ENCODE results near the gene MIDN. TPM values are rescaled to one million over a fixed set of nuclear protein-coding genes. Genes with fewer than 3 reads are reported as not detected.
"Not testable (repeated sequence)": the region's sequence is repeated elsewhere in the genome, so short reads cannot be mapped to it uniquely, and the experiment has no call there.

The MIDN gene
- 100 to 1,000 TPM in 1 of 12 donors, 10 to 100 TPM in 11; 22.4 to 149 (median 30.9) TPM for polyA plus RNA-seq (ENCODE audit: insufficient read length in 12 of 12)
- long read RNA-seq, donor 1, partial matches to known transcripts: 23 of 33 reads
- long read RNA-seq, donor 1, other reads (novel, unspliced or antisense): 0 of 33 reads
- long read RNA-seq, donor 2, partial matches to known transcripts: 70 of 75 reads
- long read RNA-seq, donor 2, other reads (novel, unspliced or antisense): 0 of 75 reads
- long read RNA-seq, donor 3, partial matches to known transcripts: 36 of 40 reads
- long read RNA-seq, donor 3, other reads (novel, unspliced or antisense): 0 of 40 reads
- long read RNA-seq, donor 4, partial matches to known transcripts: 35 of 39 reads
- long read RNA-seq, donor 4, other reads (novel, unspliced or antisense): 0 of 39 reads
- long read RNA-seq, donor 5, partial matches to known transcripts: 0 of 4 reads
- long read RNA-seq, donor 5, other reads (novel, unspliced or antisense): 0 of 4 reads
- long read RNA-seq, donor 6, partial matches to known transcripts: 9 of 12 reads
- long read RNA-seq, donor 6, other reads (novel, unspliced or antisense): 0 of 12 reads
- long read RNA-seq, donor 7, partial matches to known transcripts: 0 of 4 reads
- long read RNA-seq, donor 7, other reads (novel, unspliced or antisense): 0 of 4 reads
- long read RNA-seq, donor 8, partial matches to known transcripts: 8 of 11 reads
- long read RNA-seq, donor 8, other reads (novel, unspliced or antisense): 0 of 11 reads
- long read RNA-seq, donor 9, partial matches to known transcripts: 0 of 4 reads
- long read RNA-seq, donor 9, other reads (novel, unspliced or antisense): 0 of 4 reads
- long read RNA-seq, donor 10, partial matches to known transcripts: 0 of 5 reads
- long read RNA-seq, donor 10, other reads (novel, unspliced or antisense): 0 of 5 reads
- long read RNA-seq, donor 11, partial matches to known transcripts: 0 of 5 reads
- long read RNA-seq, donor 11, other reads (novel, unspliced or antisense): 0 of 5 reads

- peak; percentile 89 for DNase-seq
Measured at GRCh38 chr19:1248139-1248785, at the start of gene MIDN. MIDN (plus strand) TSS chr19:1248583; CDS start chr19:1250297, 1,714 bp downstream.

- DNase-seq: no peak
Measured at GRCh38 chr19:1199531-1199930, 48.9 kb upstream of the MIDN start.

- DNase-seq: not testable (repeated sequence)
Measured at GRCh38 chr19:1200614-1201013, 47.8 kb upstream of the MIDN start.

- peak; percentile 97 for DNase-seq
Measured at GRCh38 chr19:1205114-1206099, 43.0 kb upstream of the MIDN start, which contains the start of gene STK11. STK11 (plus strand) TSS chr19:1205778; CDS start chr19:1206914, 1,136 bp downstream.

- DNase-seq: no peak
Measured at GRCh38 chr19:1206150-1206863, 42.1 kb upstream of the MIDN start.

- no peak for DNase-seq
Measured at GRCh38 chr19:1206864-1207450, 41.4 kb upstream of the MIDN start.

GRCh38 chr19:1208830-1209229 is 39.6 kb upstream of the MIDN start:
- not testable (repeated sequence) for DNase-seq

- DNase-seq: no peak
Measured at GRCh38 chr19:1210227-1210538, 38.2 kb upstream of the MIDN start.

GRCh38 chr19:1211494-1212234 is 36.7 kb upstream of the MIDN start:
- DNase-seq: no peak

GRCh38 chr19:1213391-1214286 is 34.7 kb upstream of the MIDN start:
- DNase-seq: no peak

- no peak for DNase-seq
Measured at GRCh38 chr19:1214299-1214861, 34.0 kb upstream of the MIDN start.

GRCh38 chr19:1214862-1215731 is 33.3 kb upstream of the MIDN start:
- no peak for DNase-seq

GRCh38 chr19:1216756-1217155 is 31.6 kb upstream of the MIDN start:
- no peak for DNase-seq

GRCh38 chr19:1217366-1217765 is 31.0 kb upstream of the MIDN start:
- no peak for DNase-seq

- DNase-seq: no peak
Measured at GRCh38 chr19:1218751-1219567, 29.4 kb upstream of the MIDN start.
